NCI-H748 treated with DMSO at 0.1 percent for 48 hours (cell line): Measurements from ENCODE around the gene PARD3.

Experiments used
- DNase-seq: peaks from one replicate; lab custom pipeline; 2025; lab: John Stamatoyannopoulos, UW

Gene PARD3

DNA sequence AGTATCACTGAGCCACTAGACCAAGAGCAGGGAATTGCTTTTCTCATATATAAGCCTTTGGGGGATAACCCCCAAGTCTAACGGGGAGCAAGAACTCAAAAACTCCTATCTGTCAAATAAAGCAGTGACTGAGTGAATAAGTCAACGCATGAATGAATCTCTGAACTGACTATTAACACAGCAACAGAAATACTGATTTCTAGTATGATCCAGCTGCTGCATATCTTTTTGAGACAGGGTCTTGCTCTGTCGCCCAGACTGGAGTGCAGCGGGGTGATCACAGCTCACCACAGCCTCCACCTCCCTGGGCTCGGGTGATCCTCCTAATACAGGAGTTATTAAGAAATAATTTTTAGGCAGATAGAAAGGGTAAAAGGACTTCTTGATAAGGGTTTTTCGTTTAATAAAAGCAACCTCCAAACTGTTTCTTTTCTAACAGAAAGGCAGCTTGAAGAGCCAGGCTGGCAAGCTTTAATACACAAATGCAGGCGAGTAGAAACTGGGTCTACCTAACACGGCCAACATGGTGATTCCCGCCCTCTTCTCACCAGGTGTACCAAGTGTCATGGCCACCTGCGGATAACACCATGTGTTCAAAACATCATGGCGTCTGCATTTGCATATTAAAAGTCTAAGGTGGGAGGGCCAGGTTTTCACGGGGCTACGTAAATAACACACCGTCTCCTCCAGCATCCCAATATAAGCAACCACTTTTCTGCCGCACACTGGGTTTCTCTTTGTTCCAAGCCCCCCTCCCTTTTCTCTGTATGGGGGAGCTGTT, 631.9 kb downstream of the PARD3 start:
- no peak for DNase-seq

DNA sequence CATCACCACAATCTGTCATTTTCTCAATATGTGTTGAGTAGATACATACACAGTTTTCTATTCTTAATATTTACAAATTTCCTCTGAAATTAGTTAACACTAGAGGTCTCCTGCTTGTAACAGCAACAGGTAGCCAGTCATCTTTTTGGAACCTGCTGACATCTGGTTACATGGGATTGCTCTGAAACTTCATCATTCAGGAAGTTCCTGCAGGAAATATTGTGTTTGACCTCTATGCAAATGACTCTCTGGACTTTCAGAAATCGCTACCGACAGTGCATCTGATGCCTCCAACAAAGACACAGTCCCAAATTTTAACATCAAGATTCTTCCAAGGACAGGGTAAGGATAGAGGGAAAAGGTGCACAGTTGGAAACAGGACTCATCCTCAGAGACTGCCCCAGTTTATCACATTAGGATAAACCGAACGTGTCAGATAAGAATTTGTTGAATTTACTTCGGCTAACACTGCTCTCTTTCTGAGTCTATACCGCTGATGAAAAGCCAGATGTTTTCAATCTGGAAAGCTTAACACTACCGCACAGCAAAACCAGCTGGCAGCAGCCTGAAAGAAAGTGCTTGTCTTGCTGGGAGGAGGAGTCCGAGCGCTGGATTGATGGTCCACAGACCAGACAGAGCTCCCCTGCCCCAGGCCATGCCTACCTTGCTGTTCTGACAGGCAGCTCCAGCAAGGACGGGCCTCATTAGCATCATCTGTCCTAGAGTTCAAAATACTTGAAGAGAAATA, 633.4 kb downstream of the PARD3 start:
- DNase-seq: no peak

DNA sequence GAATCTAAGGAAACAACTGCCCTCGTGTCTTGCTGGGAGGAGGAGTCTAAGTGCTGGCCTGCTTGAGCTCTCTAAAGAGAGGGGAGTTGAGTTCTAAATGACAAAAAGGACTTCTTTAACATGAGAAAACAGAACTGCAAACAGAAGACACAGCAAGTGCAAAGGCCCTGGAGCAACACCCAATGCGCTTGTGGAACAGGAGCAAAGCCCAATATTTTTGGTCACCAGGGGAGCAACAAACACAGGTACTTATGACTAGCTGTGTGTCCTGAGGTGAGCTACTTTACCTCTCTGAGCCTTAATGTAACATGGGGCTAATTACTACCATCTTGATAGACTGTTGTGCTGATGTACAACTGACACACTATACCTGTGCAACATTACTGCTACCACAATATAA, 634.3 kb downstream of the PARD3 start:
- DNase-seq: no peak

DNA sequence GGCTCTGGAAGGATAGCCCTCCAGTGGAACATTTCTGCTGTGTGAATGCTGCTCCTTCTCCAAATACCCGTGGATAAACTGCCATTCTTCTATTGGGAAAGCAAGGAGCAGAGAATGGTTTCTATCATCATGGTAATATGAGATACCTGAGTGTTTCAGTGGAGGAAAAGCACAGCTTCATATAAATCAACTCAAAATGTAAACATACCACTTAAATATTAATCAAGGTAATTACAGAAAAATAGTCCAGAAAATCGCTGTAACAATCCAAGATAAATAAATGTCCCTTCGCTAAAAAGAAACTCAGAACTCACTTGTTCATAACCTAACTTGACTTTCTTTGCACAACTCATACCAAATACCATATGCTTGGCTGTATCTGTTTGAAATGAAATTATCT, 635.8 kb downstream of the PARD3 start:
- peak; percentile 28 for DNase-seq

DNA sequence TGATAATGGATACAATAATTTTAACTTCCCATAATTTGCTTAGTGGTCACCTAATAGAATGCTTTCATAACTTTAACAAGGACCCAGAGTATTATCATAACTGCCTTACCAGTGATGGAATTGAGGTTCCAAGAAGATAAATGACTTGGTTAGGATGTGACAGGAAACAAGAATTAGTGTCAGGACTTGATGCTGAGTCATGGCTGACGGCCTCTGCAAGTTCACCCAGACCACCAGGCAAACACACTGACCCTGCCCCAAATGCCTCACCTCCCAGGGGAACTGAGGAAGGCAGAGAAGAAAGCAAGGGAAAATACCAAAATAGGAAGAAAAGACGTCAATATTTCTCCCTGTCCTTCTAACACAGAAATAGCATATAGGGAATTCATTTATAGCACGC, 636.3 kb downstream of the PARD3 start:
- no peak for DNase-seq

DNA sequence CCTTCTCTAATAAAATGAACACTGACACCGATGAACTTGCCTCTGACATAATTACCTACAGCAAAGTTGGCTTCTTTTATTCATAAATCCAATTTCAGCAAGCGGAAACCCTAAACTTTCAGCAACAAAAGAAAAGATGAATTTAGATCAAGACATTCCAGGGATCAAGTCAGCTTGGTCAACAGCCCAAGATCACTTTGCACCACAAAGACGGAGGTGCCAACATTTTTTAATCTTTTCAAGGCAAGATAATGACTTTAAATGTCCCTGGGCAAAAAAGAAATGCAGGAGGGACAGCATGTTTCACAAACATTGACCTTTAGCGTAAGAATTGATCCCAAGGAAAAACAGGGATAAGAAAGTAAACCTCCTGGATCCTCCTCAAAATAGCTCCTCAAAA, 636.9 kb downstream of the PARD3 start:
- DNase-seq: no peak

DNA sequence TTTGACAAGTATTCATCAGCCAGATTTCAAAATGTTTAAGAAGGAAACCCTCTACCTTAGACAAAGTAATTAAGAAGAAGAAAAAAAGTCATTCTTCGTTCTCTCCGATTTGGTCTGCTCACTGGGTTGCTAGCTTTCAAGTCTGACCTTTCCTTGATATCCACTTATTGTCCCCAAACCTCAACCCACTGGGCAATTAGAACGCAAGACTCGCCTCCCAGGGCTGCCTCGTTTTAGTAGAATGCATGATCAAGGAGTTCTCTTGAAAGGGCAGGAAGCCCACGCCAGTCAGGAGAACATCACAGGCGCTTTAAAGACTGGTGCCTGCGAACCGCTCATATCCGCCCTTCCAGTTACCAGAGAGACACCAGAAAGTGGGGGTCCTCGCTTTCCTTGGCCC, 637.7 kb downstream of the PARD3 start:
- no peak for DNase-seq

DNA sequence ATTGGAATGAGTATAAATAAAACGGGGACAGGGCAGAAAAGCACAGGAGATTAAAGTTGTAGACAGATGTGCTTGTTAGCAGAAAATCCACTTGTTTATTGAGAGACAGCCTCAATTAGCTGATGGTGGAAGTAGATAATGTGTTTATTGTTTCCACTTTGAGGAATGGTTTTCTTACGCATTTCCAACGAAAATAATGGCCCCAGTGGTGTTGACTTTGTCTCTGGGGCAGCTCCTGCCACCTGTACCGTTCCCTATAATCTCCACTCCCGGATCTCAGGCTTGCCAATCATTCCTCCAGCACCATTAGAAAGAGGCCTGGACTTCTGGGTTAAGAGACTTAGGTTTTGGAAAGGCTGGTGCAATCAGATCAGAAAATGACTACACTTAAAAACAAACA, 638.7 kb downstream of the PARD3 start:
- peak; percentile 81 for DNase-seq

DNA sequence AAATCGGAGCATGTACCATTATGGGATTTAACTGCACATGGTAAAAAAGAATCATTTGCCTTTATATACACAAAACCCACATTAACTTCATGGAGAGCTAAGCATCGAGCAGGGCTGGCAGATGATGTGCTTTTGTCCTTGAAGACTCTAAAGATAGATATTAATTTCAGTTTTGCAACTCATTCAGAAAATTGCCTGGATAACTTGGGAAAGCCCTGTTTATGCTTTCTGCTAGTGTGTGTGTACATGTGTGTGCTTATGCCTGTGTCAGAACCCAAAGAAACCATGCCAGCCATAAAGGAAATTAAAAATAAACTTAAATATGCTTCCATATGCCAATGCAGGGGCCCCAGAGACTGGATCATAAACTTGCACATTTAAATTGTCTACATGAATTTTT, 640.0 kb downstream of the PARD3 start:
- DNase-seq: no peak

DNA sequence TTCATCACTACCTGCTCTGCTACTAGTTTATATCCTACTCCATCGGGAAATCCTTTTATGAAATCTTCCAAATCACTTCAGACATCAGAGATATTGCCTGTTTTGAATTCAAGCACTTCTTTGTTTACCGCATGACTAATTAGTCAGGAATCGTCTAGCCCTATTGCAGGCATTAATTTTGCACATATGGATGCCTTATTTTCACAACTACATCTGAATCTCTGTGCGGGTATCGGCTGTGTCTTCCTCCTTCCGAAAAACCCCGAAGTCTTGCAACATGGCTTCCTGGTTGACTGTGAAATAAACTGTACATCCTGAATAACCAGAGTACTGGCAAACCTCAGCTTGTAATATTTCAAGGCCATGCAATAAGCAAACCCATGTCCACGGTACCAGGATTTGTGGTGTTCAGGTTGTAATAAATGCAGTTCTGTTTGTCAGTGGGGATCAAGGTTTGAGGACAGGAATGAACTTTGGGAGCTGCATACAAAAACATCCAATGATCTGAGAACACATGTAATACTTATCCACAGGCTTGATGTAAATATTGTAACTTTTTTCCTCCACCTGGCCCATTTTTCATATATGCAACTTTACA, 642.1 kb downstream of the PARD3 start:
- no peak for DNase-seq

DNA sequence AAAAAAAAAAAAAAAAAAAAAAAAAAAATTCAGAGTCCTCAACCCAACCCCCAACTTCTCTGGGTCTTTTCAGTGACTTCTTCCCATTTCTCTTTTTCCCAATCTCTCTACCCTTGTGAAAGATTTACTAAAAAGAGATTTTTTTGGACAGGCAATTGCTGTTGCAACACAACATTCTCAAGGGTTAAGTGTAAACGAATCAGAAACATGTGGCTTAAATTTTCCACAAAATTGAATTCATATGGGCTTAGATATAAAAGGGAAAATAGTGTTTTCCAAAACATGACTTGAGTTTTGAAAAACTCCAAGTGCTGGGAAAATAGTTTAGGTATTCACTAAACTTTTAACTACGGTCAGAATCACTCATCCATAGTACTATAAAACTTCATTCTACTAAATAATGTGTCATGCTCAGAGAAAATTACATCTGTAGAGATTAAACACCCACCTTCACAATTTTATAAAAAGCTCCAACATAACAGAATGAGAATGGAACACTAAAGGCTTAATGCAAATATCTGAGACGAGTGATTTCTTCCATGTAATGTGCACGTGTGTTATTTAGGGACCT, 643.1 kb downstream of the PARD3 start:
- no peak for DNase-seq

DNA sequence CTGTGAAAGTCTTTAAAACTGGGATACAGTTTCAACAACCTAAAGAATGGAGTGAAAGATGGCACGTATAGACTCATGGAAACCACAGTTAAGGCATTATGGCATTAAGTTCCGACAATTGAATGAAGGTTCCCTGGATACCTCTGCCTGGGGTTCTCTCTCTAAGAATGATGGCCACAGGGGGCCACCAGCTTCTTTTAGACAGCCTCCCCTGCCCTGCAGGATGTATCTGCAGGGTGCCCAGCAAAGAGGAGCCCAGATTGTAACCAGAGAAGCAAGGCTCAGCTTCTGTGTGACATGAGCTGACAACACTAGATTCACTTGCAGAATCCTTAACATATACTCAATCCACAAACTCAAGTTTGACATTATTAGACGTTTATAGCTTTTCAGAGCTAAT, 645.4 kb downstream of the PARD3 start:
- no peak for DNase-seq

DNA sequence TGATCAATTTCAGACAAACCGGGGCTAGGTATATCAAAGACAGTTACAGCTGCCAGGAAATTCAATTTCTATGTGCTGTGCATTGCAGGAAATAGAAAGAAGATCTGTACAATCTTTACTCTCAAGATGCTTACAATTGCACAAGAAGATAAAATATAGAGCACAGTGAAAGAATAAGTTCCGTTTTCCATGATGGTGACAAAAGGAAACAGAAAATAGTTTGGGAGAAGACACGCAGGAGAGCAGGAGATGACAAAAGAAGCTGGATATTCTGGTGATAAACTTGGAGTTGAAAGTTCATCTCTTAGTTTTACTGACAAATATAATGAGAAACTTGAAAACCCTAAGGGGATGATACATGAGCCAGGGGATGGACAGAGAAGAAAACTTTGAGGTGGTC, 646.0 kb downstream of the PARD3 start:
- DNase-seq: no peak

DNA sequence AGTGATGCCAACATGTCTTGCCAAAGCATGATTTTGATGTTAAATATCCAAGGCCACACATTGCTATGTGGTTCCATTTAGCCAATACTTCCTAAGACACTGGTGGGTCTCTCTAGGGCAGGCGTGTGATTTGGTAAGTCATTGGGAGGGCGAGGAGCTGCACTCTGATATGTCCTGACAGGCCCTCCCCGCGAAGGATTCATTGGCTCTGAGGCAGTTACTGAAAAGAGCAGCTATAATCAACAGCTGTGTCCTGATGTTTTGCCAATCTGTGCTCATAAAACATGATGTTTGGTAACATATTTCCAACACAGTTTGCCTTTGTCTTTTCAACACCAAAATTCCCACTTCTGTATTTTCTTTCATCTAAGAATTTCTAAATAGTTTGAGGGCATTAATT, 646.7 kb downstream of the PARD3 start:
- DNase-seq: no peak

DNA sequence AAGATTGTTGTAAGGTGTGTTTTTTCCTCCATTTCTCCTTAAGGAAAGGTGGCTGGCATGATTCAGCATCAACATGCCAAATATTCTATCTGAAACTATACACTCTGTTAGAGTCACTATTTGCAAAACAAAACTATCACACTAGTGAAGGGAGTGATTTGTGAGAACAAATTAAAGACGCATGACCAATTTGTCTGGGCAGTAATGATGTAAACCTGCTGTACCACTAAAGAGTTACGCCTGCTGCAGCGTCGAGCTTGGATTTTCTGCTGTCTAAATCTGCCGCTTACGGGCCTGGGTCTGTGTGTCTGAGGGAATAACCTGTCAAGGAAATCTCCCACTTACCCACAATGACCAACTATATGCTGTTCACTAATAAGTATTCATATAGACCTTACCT, 648.3 kb downstream of the PARD3 start:
- no peak for DNase-seq

DNA sequence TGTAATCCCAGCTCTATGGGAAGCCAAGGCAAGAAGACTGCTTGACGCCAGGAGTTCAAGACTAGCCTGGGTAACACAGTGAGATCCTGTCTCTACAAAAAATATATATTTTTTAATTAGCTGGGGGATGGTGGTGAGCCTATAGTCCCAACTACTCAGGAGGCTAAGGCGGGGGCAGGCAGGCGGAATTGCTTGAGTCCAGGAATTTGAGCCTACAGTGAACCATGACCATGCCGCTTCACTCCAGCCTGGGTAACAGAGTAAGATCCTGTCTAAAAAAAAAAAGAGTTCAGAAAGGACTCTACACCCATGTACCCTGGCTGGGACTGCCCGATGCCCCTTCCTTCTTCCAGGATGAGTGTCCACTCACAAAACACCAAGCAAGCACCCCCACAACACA, 648.7 kb downstream of the PARD3 start:
- no peak for DNase-seq

DNA sequence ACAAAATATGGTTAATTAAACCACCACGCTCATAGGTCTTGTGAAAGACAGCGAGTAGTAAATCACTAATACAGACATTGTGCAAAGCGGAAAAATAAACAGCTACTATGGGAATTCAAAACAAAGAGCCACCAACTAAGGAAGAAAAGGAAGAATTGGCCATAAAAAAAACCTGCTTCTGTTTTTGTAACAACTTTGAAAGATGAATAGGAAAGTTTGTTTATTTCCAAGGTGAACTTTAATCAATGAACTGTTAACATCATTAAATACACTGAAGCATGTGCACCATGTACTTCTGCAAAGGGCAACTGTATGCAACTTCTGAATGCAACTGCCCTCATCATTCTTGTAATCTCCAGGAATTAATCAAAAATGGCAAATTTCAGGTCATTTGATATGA, 651.1 kb downstream of the PARD3 start:
- no peak for DNase-seq

DNA sequence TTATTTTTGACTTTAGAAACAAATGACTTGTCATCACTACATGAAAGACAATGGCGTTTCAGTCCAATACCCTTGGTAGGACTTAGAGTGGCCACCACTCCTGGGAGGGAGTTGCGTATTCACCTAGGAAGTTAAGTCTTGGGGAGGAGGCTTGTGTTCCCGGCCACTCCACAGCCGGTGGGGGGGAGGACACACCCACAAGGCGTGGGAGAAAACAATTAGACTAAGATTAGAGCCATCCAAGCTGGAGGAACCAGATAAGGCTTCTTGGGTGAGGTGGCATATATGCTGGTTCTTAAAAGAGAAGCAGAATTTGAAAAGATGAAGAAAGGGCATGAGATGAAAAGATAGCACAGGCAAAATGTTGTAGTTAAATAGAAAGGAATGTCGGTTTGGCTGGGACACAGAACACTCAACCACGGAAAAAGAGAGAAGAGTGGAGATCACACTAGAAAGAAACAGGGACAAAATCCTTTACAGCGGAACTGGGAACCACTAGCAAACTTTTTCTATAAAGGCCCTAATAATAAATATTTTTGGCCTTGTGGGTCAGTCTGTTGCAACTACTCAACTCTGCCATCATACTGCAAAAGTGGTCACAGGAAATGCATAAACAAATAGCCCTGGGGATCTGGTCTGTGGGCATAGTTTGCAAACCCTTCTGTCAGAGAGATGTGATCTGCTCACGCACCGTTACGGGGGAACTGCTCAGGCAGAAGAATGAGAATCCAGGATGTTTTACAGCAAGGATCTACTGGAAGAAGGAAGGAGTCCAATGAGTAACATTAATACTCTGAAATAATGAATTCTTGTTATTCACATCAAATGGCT, 651.8 kb downstream of the PARD3 start:
- no peak for DNase-seq

DNA sequence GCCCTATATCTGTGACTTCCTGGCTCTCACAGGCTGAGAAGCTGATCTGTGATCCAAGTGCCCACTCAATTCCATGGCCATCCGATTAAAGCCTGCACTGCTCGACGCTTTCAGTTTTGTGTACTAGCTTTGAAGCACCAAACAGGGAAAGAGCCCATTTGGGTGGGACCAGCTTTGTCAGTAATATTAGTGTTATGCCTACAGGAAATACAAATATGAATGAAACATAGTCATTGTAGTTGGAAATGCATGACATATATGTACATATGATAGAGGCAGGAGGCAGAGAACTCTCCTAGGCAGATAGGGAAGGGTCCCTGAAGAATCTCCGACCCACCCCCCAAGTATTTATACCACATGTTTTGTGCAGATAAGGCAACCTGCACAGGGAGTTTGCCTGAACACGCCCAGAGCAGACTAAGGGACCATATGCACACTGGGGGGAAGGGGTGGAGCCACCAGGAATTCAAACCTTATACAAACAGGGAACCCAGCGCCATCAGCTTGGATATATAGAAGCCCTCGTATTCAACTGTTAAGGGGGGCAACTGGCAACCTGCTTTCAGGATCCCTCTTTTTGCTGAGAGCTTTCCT, 653.2 kb downstream of the PARD3 start:
- DNase-seq: no peak

DNA sequence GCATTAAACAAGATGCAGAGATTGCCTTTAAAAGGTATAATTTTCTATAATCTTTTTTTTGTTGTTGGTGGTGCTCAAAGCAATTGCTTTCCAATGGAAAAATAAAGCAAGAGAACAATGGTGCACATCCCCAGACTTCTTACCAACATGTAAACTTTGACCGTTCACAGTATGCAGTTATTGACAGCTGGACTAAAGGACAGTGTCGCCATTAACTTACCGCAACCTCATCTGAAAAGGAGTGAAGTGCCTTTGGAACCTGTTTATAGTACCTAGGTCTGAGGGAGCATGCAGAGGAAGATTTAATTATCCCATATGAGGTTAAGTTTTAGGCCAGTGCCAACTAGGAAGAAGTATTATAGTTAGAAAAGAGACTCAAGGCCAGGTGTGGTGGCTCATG, 654.5 kb downstream of the PARD3 start:
- peak; percentile 8 for DNase-seq

DNA sequence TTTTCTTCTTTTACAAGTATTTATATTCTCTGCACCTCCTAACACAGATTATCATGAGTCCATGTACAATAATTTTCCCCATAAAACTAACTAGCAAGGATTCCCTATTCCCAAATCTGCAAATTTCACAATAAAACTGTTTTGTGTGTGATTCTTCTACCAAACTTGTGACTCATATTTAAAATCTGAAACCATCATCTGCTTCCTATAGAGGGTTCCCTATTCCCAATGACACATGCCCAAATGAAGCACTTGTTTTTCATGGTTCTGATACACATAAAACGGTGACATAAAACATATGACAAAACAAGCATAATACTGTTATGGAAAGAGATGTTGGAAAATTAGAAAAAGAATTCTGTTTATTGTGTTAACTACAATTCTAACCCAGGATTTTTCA, 657.6 kb downstream of the PARD3 start:
- DNase-seq: no peak
